Activated T-helper 1 cell treated with anti-CD3 and anti-CD28 coated beads, Interleukin-12 subunit alpha, Interleukin-12 subunit beta, Interleukin-2, Interleukin-4 antibody, amounts not matched to agents 30 ng/mL and 10 ng/mL and 1 ng/mL, durations not matched to agents 14 hours and 24 hours and 36 hours (primary cell): ENCODE data around the gene CYP27A1. TPM values are rescaled to one million over a fixed set of nuclear protein-coding genes. Genes with fewer than 3 reads are reported as not detected.

Experiments
- DNase-seq: peaks from one replicate; pipeline ENCODE4 v3.0.0; 2021; ENCODE audit warnings: low spot score
- H3K27ac Mint-ChIP-seq: one replicate; pipeline ENCODE4 v1.8.0; 2021; ENCODE audit warnings: mild to moderate bottlenecking, mixed read lengths
- H3K27me3 Mint-ChIP-seq: one replicate; pipeline ENCODE4 v1.8.0; 2022; ENCODE audit warnings: mild to moderate bottlenecking, moderate library complexity, mixed read lengths; ENCODE audit not compliant: insufficient read depth
- H3K36me3 Mint-ChIP-seq: one replicate; pipeline ENCODE4 v1.8.0; 2021; ENCODE audit warnings: low read depth, mixed read lengths
- H3K4me1 Mint-ChIP-seq: one replicate; pipeline ENCODE4 v1.8.0; 2021; ENCODE audit warnings: low read depth, mixed read lengths
- H3K4me3 Mint-ChIP-seq: one replicate; pipeline ENCODE4 v1.8.0; 2021; ENCODE audit warnings: mild to moderate bottlenecking, moderate library complexity, mixed read lengths
- H3K9me3 Mint-ChIP-seq: one replicate; pipeline ENCODE4 v1.8.0; 2021; ENCODE audit warnings: mixed read lengths
- intact Hi-C: fragments of 100-400 bp; cut with micrococcal nuclease; formaldehyde crosslinking; loops from one replicate; pipeline ENCODE4 v1.15.1; 2024
- total RNA-seq: library from RNA; stranded (reverse); gene quantifications from 2 replicates; pipeline ENCODE4 v1.2.3, GENCODE V29; 2022

Gene CYP27A1
- total RNA-seq, 1 donor from 2014 or later, result 0.39 TPM

DNA sequence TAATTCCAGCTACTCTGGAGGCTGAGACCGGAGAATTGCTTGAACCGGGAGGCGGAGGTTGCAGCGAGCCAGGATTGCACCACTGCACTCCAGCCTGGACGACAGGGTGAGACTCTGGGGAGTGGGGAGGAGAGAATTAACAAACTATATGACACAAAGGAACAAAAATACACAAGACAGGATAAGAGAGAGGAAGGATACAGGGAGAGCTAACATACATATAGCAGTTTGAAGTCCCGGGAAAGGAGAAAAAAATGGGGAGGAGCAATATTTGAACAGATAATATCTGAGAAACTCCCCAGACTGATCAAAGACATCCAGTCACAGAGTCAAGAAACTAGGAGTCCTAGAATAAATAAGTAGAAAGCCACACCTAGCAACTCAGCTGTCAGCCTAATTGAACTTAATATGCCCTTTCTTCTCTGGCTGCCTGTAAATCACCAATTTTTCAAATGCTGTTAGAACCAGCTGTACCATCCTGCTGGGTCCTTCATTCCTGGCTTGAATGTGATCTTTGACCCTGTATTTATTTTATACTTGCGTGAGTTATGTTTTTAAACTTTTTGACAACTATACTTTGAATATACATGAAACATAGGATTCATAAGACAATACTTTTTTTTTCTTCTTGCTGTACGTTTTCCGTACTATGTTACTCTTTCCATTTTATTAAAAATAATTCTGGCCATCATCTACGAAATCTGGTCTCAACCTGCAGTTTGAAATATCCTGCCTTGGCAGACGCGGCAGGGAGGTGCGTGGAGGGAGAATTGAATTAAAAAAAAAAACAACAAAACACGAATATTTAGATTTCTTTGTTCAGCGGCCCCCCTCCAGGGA lies 876 bp upstream of the CYP27A1 start:
- intact Hi-C loops, result no loop called here
- no peak overlapping the region for H3K27ac Mint-ChIP-seq
- DNase-seq, result no peak
- no peak overlapping the region for H3K4me3 Mint-ChIP-seq
- peaks cover 6% of the 10 kb centered on the region for H3K4me1 Mint-ChIP-seq
- peaks cover 8% of the 10 kb centered on the region for H3K9me3 Mint-ChIP-seq
- peaks cover 59% of the 10 kb centered on the region for H3K27me3 Mint-ChIP-seq
- peaks cover 3% of the 10 kb centered on the region for H3K36me3 Mint-ChIP-seq

DNA sequence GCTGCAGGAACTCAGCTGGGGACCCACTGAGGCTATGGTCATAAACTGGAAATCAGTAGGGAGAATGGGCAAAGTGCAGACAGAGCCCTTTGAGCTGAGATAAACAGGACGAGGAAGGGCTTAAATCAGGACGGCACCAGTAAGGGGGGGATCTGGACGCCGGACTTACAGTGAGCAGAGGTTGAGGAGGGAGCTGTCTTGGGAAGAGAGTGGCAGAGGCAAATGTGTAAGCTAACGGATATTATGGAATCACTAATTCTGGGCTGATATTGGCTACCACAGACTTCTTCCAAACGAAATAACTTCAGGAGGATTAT lies 539 bp downstream of the CYP27A1 start:
- H3K27ac Mint-ChIP-seq, result no peak overlapping the region
- peaks cover 6% of the 10 kb centered on the region for H3K4me1 Mint-ChIP-seq
- DNase-seq, result no peak
- peaks cover 66% of the 10 kb centered on the region for H3K27me3 Mint-ChIP-seq
- no peak overlapping the region for H3K4me3 Mint-ChIP-seq
- intact Hi-C loops, result no loop called here
- H3K9me3 Mint-ChIP-seq, result no peaks in the 10 kb centered on the region
- peaks cover 2% of the 10 kb centered on the region for H3K36me3 Mint-ChIP-seq

DNA sequence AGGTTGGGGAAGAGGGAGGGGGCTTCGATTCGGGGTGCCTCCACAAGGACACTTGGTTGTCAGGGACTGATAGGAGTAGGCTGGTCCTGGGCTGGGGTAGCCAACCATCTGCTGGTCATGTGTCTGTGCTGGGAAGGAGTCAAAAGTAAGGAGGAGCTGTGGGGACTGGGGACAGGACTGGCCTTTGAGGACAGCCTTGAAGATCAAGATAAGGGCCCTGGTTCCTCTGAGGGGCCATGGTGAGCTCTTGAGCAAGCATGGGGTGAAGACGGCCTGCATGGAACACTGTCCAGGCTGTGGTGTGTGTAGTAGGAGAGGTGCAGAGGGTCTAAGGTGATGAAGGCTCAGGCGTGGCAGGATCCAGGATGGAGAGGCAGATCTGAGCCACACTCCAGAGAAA lies 1.7 kb downstream of the CYP27A1 start:
- H3K4me1 Mint-ChIP-seq, result peaks cover 6% of the 10 kb centered on the region
- no peak overlapping the region for H3K27ac Mint-ChIP-seq
- H3K4me3 Mint-ChIP-seq, result no peak overlapping the region
- no peaks in the 10 kb centered on the region for H3K9me3 Mint-ChIP-seq
- H3K36me3 Mint-ChIP-seq, result peaks cover 2% of the 10 kb centered on the region
- intact Hi-C loops, result no loop called here
- DNase-seq, result no peak
- H3K27me3 Mint-ChIP-seq, result peaks cover 66% of the 10 kb centered on the region

DNA sequence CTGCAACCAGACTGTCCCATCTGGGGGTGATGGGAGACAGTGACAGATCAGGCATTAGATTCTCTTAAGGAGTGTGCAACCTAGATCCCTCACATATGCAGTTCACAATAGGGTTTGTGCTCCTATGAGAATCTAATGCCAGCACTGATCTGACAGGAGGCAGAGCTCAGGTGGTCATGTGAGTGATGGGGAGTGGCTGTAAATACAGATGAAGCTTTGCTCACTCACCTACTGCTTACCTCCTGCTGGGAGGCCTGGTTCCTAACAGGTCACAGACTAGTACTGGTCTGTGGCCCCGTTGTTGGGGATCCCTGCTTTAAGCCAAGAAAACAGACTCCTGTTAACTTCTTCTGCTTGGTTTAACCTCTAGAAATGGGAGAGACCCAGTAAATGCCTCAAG lies 3.2 kb downstream of the CYP27A1 start:
- Mint-ChIP-seq H3K36me3 (peaks cover 2% of the 10 kb centered on the region), H3K27me3 (peaks cover 59% of the 10 kb centered on the region), H3K4me3 (no peak overlapping the region), H3K27ac (no peak overlapping the region), H3K9me3 (no peaks in the 10 kb centered on the region), H3K4me1 (peaks cover 6% of the 10 kb centered on the region)
- intact Hi-C loops, result no loop called here
- no peak for DNase-seq

DNA sequence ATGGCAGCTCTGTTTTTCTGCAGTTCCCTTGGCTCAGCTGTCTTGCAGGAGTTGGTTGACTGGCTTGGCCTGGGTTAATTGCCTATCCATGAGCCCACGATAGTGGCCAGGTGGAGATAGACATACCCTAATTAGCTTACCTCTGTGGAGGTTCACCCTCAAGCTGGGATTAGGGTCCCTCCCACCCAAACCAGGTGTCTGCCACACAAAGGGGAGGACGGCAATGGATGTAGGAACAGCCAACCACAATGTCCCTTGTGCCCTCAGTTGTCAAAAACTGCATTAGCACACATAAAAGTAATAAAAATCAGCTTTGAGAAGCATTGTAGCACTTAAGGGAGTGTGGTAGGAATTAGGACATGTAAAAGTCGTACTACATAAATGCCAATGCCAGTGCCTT lies 4.2 kb downstream of the CYP27A1 start:
- Mint-ChIP-seq H3K27ac (no peak overlapping the region), H3K36me3 (peaks cover 2% of the 10 kb centered on the region), H3K27me3 (peaks cover 54% of the 10 kb centered on the region), H3K4me1 (peaks cover 5% of the 10 kb centered on the region), H3K4me3 (no peak overlapping the region), H3K9me3 (no peaks in the 10 kb centered on the region)
- DNase-seq, result no peak
- intact Hi-C loops, result no loop called here

DNA sequence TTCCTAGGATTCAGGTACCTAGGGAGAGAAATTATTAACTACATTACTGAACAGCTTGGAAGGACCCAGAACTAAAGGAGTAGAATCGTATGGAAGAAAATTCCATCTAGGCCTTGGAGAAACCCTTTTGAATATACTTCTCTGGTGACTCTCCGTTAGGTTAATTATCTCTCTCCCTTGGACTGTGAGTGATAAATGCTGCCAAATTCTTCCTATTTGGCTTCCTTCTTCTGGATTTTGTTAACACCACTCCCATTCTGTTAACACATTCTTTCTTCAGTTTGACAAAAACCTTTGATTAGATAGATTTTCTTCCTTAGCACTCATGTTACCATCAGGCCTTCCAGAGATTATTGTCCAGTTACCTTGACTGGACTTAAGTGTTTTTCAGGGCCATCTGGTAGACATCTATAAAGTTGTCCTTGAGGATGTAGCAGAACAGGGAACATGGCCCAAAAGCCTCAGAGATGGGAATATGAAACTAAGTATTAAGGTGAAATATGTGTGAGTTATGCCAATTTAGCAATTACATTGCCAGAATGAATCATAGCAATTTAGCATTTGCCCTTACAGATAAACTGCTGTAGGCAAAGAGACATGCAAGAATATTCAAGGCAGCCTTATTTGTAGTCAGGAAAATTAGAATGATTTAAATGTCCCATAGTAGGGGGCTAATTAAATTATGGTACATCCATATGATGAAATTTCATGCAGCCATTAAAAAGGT lies 6.7 kb downstream of the CYP27A1 start:
- no peaks in the 10 kb centered on the region for H3K4me1 Mint-ChIP-seq
- no peak overlapping the region for H3K4me3 Mint-ChIP-seq
- H3K36me3 Mint-ChIP-seq, result no peaks in the 10 kb centered on the region
- H3K27ac Mint-ChIP-seq, result no peak overlapping the region
- no peak for DNase-seq
- H3K9me3 Mint-ChIP-seq, result no peaks in the 10 kb centered on the region
- peaks cover 42% of the 10 kb centered on the region for H3K27me3 Mint-ChIP-seq
- intact Hi-C loops, result no loop called here

DNA sequence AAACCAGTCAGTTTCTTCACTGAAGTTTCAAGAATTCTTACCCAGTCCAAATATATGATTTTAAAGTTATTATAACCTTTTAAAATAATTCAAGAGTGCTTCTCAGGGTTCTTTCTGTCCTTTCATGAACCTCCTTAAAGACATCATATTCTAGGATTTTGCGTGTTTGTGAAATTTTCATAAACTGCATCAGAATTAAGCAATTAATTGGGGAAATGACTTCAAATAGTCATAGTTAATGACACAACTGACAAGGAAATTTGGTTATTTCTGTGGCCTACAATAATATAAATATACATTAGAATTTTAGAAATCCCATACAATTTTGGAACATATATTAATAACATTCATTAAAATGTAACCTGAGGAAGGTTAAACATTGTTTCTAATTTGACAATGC lies 10.5 kb downstream of the CYP27A1 start:
- Mint-ChIP-seq H3K4me3 (no peak overlapping the region), H3K4me1 (no peaks in the 10 kb centered on the region), H3K27me3 (peaks cover 23% of the 10 kb centered on the region), H3K9me3 (no peaks in the 10 kb centered on the region), H3K27ac (no peak overlapping the region), H3K36me3 (no peaks in the 10 kb centered on the region)
- DNase-seq, result no peak
- intact Hi-C loops, result no loop called here

DNA sequence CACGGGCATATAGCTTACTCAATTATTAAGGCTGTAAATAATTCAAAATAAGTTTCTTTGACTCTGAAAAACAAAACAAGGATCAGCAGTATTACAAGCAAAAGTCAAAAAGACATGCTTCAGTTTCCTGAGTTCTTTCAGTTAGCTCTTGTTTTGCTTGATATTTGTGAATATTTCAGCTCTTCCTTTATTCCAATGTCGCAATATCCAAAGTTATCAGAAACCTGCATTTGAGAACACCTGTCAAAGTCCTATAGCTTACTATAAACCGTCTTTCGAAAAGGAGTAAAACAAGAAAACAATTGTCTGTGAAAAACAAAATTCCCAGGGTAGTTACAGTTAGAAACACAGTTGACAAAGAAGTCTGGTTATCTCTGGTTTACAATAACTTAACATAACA lies 14.7 kb downstream of the CYP27A1 start:
- Mint-ChIP-seq H3K9me3 (no peaks in the 10 kb centered on the region), H3K27ac (no peak overlapping the region), H3K4me1 (no peaks in the 10 kb centered on the region), H3K4me3 (no peak overlapping the region), H3K36me3 (no peaks in the 10 kb centered on the region), H3K27me3 (peaks cover 31% of the 10 kb centered on the region)
- intact Hi-C loops, result no loop called here
- DNase-seq, result no peak

DNA sequence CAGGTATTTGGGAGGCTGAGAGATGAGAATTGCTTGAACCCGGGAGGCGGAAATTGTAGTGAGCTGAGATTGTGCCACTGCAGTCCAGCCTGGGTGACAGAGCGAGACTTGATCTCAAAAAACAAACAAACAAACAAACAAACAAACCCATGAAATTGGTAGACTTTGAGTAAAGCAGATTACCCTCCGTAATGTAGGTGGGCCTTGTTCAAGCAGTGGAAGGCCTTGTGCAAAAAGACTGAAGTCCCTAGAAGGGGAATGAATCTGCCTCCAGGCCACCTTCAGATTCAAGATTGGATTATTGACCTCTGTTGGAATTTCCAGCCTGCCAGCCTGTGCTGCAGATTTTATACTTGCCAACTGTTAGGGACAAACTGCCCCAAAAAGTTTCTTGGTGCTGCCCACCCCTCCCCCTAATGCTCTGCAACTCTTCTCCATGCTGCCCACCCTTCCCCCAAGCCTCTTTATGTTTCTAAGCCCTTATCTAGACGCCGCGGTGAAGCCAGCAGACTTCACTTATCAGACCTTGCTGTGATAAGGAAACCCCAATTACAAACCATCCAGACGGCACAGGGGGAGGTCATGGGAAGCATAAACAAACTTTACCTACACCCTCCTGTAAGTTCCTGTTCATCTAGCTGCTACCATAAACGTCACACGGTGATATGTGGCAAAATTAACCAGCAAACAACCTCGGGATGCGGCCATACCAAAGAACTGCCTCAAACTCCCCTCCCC lies 17.0 kb downstream of the CYP27A1 start:
- peaks cover 28% of the 10 kb centered on the region for H3K27me3 Mint-ChIP-seq
- H3K4me1 Mint-ChIP-seq, result no peaks in the 10 kb centered on the region

DNA sequence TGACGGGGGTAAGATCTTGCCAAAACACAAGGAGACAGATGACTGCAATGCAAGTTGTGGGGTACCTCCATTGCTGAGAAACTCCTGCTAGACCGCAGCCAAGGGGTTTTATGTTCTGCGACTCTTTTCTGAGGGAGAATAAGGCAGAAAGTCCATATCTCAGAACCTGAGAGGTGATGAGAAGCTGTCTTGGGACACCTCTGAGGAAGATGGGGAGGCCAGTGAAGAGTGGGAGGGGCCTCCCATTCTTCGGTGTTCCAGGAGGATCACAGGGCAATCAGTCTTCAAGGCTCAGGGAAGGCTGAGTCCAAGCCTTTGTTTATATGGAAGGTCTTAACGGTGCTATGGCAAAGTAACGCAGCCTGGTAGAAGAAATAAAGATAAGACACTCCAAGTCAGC lies 18.0 kb downstream of the CYP27A1 start:
- no peak overlapping the region for H3K27ac Mint-ChIP-seq
- no peak for DNase-seq
- H3K9me3 Mint-ChIP-seq, result peaks cover 6% of the 10 kb centered on the region
- H3K27me3 Mint-ChIP-seq, result peaks cover 29% of the 10 kb centered on the region
- intact Hi-C loops, result no loop called here
- H3K36me3 Mint-ChIP-seq, result no peaks in the 10 kb centered on the region
- no peak overlapping the region for H3K4me3 Mint-ChIP-seq
- H3K4me1 Mint-ChIP-seq, result no peaks in the 10 kb centered on the region

More for the DNA sequence above, 17.0 kb downstream of the CYP27A1 start:
- H3K9me3 Mint-ChIP-seq, result peaks cover under 1% of the 10 kb centered on the region
- no peaks in the 10 kb centered on the region for H3K36me3 Mint-ChIP-seq
- H3K27ac Mint-ChIP-seq, result no peak overlapping the region
- intact Hi-C loops, result no loop called here
- H3K4me3 Mint-ChIP-seq, result no peak overlapping the region
- DNase-seq, result no peak

DNA sequence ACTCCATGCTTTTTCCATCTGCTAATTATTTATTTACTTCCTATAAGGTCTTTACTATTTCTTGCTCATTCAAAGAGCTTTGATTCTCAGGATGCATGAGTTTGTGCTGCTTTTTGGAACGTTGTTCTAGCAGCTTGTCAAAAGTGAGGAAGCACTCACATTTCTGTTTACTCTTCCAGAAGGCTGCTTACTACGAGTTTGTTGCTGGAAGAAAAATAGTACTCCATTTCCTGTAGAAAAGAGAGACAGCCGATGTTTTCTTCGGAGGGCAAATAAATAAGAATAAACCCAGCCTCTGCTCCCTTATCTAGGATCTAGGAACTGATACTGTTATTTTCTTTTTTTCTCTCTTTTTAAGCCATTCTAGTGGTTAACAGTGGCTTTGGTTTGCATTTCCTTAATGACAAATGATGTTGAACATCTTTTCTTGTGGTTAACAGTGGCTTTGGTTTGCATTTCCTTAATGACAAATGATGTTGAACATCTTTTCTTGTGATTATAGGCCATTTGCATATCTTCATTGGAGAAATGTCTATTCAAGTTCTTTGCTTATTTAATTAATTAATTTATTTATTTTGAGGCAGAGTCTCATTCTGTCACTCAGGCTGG lies 20.5 kb downstream of the CYP27A1 start:
- H3K4me1 Mint-ChIP-seq, result no peaks in the 10 kb centered on the region
- H3K4me3 Mint-ChIP-seq, result no peak overlapping the region
- no peak for DNase-seq
- H3K27ac Mint-ChIP-seq, result no peak overlapping the region
- peaks cover 24% of the 10 kb centered on the region for H3K27me3 Mint-ChIP-seq
- H3K9me3 Mint-ChIP-seq, result peaks cover 9% of the 10 kb centered on the region
- no peaks in the 10 kb centered on the region for H3K36me3 Mint-ChIP-seq
- intact Hi-C loops, result no loop called here

DNA sequence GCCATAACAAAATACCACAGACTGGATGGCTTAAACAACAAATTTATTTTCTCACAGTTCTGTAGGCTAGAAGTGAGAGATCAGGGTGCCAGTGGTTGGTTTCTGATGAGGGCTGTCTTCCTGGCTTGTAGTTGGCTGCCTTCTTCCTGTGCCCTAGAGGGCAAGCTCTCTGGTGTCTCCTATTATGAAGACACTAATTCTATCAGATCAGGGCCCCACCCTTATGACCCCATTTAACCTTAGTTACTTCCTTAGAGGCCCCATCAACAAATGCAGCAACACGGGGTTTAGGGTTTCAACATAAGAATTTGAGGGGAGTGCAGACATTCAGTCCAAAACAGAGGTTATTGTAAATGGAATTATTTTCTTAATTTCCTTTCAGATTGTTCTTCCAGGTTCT lies 22.9 kb downstream of the CYP27A1 start:
- H3K36me3 Mint-ChIP-seq, result no peaks in the 10 kb centered on the region
- H3K4me3 Mint-ChIP-seq, result no peak overlapping the region
- intact Hi-C loops, result no loop called here
- H3K27ac Mint-ChIP-seq, result no peak overlapping the region
- peaks cover 9% of the 10 kb centered on the region for H3K9me3 Mint-ChIP-seq
- H3K27me3 Mint-ChIP-seq, result peaks cover 12% of the 10 kb centered on the region
- DNase-seq, result no peak
- no peaks in the 10 kb centered on the region for H3K4me1 Mint-ChIP-seq

DNA sequence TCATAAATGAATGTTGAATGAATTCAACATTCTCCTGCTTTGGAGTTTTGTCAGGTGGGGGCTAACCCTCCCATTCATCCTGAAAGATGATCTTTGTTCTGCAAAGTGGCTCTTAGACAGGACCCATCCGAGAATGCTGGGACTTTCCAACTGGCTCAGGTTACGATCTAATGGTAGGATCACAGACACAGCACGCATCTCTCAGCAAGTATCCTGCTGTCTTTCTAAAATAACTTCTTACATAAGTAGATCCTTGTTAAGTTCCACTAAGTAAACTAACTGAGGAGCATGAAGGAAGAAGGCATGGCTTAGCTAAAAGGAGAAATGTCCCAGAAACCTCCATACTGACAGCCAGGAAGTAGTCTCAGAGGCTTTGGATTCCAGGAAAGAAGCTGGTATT lies 23.7 kb downstream of the CYP27A1 start:
- DNase-seq, result no peak
- Mint-ChIP-seq H3K4me3 (no peak overlapping the region), H3K4me1 (no peaks in the 10 kb centered on the region), H3K9me3 (peaks cover 9% of the 10 kb centered on the region), H3K27ac (no peak overlapping the region), H3K27me3 (peaks cover 5% of the 10 kb centered on the region), H3K36me3 (no peaks in the 10 kb centered on the region)
- intact Hi-C loops, result no loop called here
